Liver (tissue), 9 donors: ENCODE measurements around the gene SNX33. TPM values are rescaled to one million over a fixed set of nuclear protein-coding genes. Genes with fewer than 3 reads are reported as not detected.

Source experiments
- DNase-seq: peaks from one replicate; pipeline ENCODE4 v3.0.0-alpha.2; 2017; ENCODE audit warnings: low spot score
- H3K27ac ChIP-seq, 2 donors: one replicate each; pipeline ENCODE4 v1.7.0; 2013; ENCODE audit warnings: inconsistent platforms in 2 of 2, low read length in 2 of 2, control low read depth in 1 of 2, low read depth in 1 of 2, mild to moderate bottlenecking in 1 of 2
- H3K27me3 ChIP-seq, 4 donors: one replicate each; pipeline versions ENCODE4 v1.6.1 to v1.7.0; 2013; ENCODE audit warnings: low read length in 3 of 4, inconsistent platforms in 1 of 4, mild to moderate bottlenecking in 1 of 4, moderate library complexity in 1 of 4; ENCODE audit not compliant: control insufficient read depth in 4 of 4, insufficient read depth in 4 of 4
- H3K36me3 ChIP-seq, 4 donors: one replicate each; pipeline versions ENCODE4 v1.6.1 to v1.7.0; 2013; ENCODE audit warnings: low read length in 3 of 4, mild to moderate bottlenecking in 3 of 4, low read depth in 1 of 4, moderate library complexity in 1 of 4; ENCODE audit not compliant: control insufficient read depth in 4 of 4, insufficient read depth in 3 of 4
- H3K4me1 ChIP-seq, 4 donors: one replicate each; pipeline versions ENCODE4 v1.6.1 to v1.7.0; 2013; ENCODE audit warnings: low read length in 3 of 4, mild to moderate bottlenecking in 3 of 4, moderate library complexity in 1 of 4; ENCODE audit not compliant: control insufficient read depth in 4 of 4, insufficient read depth in 4 of 4
- H3K4me3 ChIP-seq, 3 donors: one replicate each; pipeline versions ENCODE4 v1.6.1 to v1.7.0; 2013; ENCODE audit warnings: low read length in 3 of 3, control low read depth in 1 of 3, low read depth in 1 of 3, mild to moderate bottlenecking in 1 of 3
- H3K9ac ChIP-seq, 2 donors: one replicate each; pipeline ENCODE4 v1.7.0; 2013; ENCODE audit warnings: low read length in 2 of 2, mild to moderate bottlenecking in 2 of 2, moderate library complexity in 2 of 2, control low read depth in 1 of 2, low read depth in 1 of 2
- H3K9me3 ChIP-seq, 4 donors: one replicate each; pipeline versions ENCODE4 v1.6.1 to v1.7.0; 2013; ENCODE audit warnings: low read length in 3 of 4; ENCODE audit not compliant: control insufficient read depth in 4 of 4
- ATF3 ChIP-seq: IDR thresholded peaks from 2 replicates; pipeline ENCODE4 v1.6.1; 2016; ENCODE audit warnings: antibody characterized with exemption
- CTCF ChIP-seq: fragments of 150-350 bp; IDR thresholded peaks from 2 replicates; pipeline ENCODE4 v1.5.1; 2017; ENCODE audit warnings: improper control_type of control experiment, low read depth, low read length; ENCODE audit not compliant: missing input control
- EGR1 ChIP-seq, 2 donors: IDR thresholded peaks; 2 replicates each; pipeline ENCODE4 v1.6.1; 2016 to 2018; ENCODE audit warnings: antibody characterized with exemption in 2 of 2, low read depth in 2 of 2
- JUND ChIP-seq, 2 donors: IDR thresholded peaks; 2 replicates each; pipeline ENCODE4 v1.6.1; 2016; ENCODE audit warnings: antibody characterized with exemption in 2 of 2
- MAX ChIP-seq: IDR thresholded peaks from 2 replicates; pipeline ENCODE4 v1.6.1; 2016; ENCODE audit warnings: antibody characterized with exemption
- NR2F2 ChIP-seq: IDR thresholded peaks from 2 replicates; pipeline ENCODE4 v1.6.1; 2016; ENCODE audit warnings: antibody characterized with exemption
- REST ChIP-seq: IDR thresholded peaks from 2 replicates; pipeline ENCODE4 v1.6.1; 2016; ENCODE audit warnings: antibody characterized with exemption, mild to moderate bottlenecking
- SP1 ChIP-seq: IDR thresholded peaks from 2 replicates; pipeline ENCODE4 v1.6.1; 2018; ENCODE audit warnings: antibody characterized with exemption, mild to moderate bottlenecking
- TAF1 ChIP-seq: conservative IDR thresholded peaks from 2 replicates; pipeline ENCODE4 v1.6.1; 2016; ENCODE audit warnings: antibody characterized with exemption, mild to moderate bottlenecking
- YY1 ChIP-seq: IDR thresholded peaks from 2 replicates; pipeline ENCODE4 v1.6.1; 2016; ENCODE audit warnings: antibody characterized with exemption, mild to moderate bottlenecking
- ZBTB33 ChIP-seq: IDR thresholded peaks from 2 replicates; pipeline ENCODE4 v1.6.1; 2016; ENCODE audit warnings: antibody characterized with exemption
- WGBS: extraction: QIAGEN DNeasy Blood & Tissue Kit; methylation state at CpG from one replicate; pipeline ENCODE4 v1.1.7; 2013; 5-methylcytosine and 5-hydroxymethylcytosine counted together
- polyA plus RNA-seq, 2 donors: library from polyadenylated mRNA; stranded (reverse) in 1 of 2; unstranded in 1 of 2; fragments of 200-250 nt in 1 of 2; fragments of >200 nt in 1 of 2; fragmentation: Nextera tagmentation in 1 of 2; extraction: Ambion mirVana in 1 of 2; gene quantifications; one replicate each; pipeline versions ENCODE4 v1.2.1 to v1.2.3, GENCODE V29; 2013 to 2015
- total RNA-seq, 2 donors: library from RNA; depleted of rRNA; stranded (reverse); fragments of >200 nt; gene quantifications; one replicate each; pipeline ENCODE4 v1.2.3, GENCODE V29; 2014
- donor health status: healthy.
- donor health status: healthy.
- donor health status: healthy.
- donor health status: healthy.
- donor health status: healthy.

Gene SNX33
- total and polyA plus RNA-seq, 4 donors: 7.1 to 10.8 (median 9.1) TPM

- Histone ChIP-seq H3K27me3 (no peaks in the 10 kb centered on the region), H3K9ac (peak overlapping the region in 1 of 2 donors; percentile 42), H3K9me3 (no peaks in the 10 kb centered on the region), H3K27ac (peak overlapping the region; percentile 35 to 59), H3K36me3 (peaks cover 0 to 5% (median 3%) of the 10 kb centered on the region in 4 donors), H3K4me3 (peak overlapping the region in 2 of 3 donors; percentile 7 to 51), H3K4me1 (peaks cover 20 to 60% (median 40%) of the 10 kb centered on the region in 4 donors)
- WGBS: 82% methylated on average over 2 of the region's 2 CpGs
- DNase-seq: no peak
- TF ChIP-seq CTCF (no peak), ATF3 (no peak), NR2F2 (no peak), REST (no peak), EGR1 (IDR thresholded peaks at IDR 0.05; ENCODE audit: low read depth in 2 of 2) (no peak), JUND (IDR thresholded peaks at IDR 0.05) (no peak), TAF1 (no peak), MAX (no peak), SP1 (no peak), YY1 (no peak)
These were observed 4.3 kb downstream of the SNX33 start for GRCh38 chr15:75651810-75652543.

- Histone ChIP-seq H3K36me3 (peaks cover 0 to 19% (median 11%) of the 10 kb centered on the region in 4 donors), H3K4me1 (peaks cover 20 to 59% (median 40%) of the 10 kb centered on the region in 4 donors), H3K9me3 (no peaks in the 10 kb centered on the region), H3K4me3 (no peak overlapping the region), H3K27ac (no peak overlapping the region), H3K27me3 (no peaks in the 10 kb centered on the region), H3K9ac (no peak overlapping the region)
- 91% methylated on average over 16 of the region's 16 CpGs for WGBS
- DNase-seq: no peak
- no peak for TF ChIP-seq EGR1 (IDR thresholded peaks at IDR 0.05; ENCODE audit: low read depth in 2 of 2)
- TF ChIP-seq ZBTB33: no peak
These were observed 5.7 kb downstream of the SNX33 start for GRCh38 chr15:75653347-75653913.
